ENCODE results near the gene CD101.
A peak's percentile ranks its signal among the peaks of the same experiment; 100 is the strongest.

Gene CD101

DNA sequence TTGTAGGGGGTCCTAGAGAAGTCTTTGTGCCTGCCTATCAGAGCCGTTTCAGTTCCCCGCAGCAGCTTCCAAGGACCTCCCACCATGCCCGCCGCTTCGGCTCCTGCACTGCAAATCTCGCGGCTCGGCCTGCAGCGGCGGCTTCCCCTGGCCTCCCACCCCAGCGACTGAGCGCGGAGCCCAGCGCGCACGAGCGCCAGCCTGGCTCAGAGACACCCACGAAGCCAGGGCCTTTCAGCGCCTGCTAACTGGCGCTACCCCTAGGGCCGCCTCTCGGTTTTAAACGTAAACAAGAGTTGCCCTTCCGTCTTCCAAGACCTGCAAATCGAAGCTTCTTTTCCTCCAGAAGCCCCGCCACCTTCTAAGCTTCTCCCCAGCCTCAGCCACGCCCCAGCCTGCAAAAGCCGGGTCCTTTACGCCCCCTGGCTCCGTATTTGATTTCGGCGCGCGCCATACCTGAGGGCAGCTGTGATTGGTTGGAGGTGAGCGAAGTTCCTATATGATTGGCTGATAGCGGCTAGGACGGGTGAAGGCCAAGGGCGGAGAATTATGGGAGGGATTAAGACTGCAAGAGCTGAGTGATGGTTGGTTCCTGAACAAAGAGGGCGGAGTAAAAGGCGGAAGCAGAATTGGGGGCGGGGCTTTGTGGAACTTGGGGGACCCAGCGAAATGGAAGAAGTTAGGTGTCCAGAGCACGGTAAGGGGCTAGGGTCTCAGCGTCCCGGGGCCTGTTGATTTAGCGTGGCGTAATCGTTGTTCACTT, 58.3 kb downstream of the CD101 start, which contains the start of gene TTF2:
Gene TTF2, plus strand, starts transcription at position 649 of the 763 bp plus-strand sequence. Its CDS starts 21 bp downstream, at position 670.
- peak; percentile 99 for DNase-seq

- DNase-seq, result no peak
Observed at GRCh38 chr1:117060441-117061317, 59.1 kb downstream of the CD101 start.

DNA sequence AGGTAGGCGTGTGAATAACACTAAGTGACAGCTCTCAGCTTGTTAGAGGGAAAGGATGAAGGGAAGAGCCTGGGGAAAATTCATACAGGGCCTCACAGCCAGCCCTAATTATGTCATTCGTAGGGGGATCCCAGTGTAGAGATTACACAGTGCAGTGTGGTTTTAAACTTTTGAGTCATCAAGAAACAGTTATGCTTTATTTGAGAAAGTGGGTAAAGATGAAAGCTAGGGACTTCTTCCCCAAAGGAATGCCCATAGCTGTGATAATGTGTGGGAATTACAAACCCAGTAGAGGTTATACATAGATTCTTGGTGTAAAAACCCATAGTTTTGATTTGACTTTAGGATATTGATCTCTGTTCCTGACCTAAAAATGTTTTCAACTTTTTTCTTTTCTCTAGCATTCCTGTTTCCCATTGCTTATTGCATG, 60.4 kb downstream of the CD101 start:
- DNase-seq, result no peak

DNA sequence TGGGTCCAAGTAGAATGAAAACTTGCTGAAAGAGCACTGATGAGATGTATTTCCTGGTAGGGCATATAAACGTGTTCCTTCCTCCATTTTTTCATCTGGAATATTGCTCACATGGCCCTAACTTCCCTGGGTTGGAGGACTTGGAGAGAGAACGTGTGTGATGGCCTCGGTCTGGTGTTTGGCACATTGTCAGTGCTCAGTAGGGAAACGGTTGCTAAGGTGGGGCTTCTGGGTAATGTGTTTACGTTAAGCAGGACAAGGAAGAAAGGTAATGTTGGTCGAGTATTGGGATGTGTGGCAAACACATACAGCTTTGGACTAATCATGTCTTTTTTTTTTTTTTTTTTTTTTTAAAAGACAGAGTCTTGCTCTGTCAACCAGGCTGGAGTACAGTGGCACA, 64.8 kb downstream of the CD101 start:
- no peak for DNase-seq

GRCh38 chr1:117067533-117068370, 66.2 kb downstream of the CD101 start:
- peak; percentile 62 for DNase-seq

DNA sequence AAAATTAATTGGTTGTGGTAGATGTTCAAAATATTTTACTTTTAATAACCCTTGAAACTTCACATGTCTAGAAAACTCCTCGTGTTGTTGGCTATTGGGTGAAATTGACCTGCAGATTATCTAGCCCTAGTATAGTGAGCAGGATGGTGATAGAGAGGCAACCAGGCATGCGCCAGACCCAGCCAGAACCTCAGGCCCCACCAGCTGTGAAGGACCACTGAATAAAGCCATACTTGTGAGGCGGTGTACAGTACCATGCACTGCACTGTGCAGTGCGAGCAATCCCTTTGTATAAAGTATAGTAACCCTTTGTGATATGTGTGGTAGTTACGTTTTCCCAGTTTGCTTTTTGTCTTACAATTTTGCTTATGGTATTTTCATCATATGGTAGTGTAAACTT, 67.0 kb downstream of the CD101 start:
- no peak for DNase-seq

DNA sequence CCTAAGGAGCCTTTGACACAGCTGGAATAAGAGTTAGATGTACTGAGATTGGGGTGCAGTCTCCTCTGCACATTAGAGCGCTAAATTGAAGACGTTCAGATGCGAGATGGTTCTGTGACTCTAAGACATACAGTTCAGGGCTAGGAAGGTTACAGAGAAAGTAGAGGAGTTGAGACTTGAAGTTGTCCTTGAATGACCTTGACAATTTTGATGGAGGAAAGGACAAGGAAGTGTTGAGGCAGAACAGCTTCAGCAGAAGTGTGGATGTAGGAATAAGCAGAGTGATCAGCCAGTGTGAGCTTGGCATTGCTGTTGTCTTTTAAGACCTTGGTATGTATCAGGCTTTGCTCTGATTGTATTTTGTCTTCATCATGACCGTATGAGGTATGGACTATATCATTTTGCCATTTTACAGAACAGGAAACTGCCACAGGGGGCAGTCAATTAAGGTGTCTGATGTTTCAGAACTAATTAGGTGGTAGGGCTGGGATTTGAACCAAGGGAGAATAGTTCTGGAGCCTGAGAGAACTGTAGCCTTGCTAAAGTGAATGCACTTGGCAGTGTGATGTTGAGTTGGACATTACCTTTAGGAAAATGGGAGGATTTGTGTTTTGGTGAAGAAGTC, 67.8 kb downstream of the CD101 start:
- no peak for DNase-seq

DNA sequence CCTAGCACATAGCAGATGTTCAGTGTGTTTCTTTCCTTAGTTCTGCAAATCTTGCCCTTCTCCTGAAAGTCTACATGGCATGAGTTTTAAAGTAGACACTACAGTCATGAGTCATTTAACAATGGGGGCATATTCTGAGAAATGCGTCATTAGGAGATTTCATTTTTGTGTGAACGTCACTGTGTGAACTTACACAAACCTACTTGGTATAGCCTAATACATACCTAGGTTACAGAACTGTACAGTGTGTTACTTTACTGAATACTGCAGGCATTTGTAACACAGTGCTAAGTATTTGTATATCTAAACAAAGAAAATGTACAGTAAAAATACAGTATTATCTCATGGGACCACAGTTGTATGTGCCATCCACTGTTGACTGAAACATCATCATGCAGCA, 68.6 kb downstream of the CD101 start:
- no peak for DNase-seq

DNA sequence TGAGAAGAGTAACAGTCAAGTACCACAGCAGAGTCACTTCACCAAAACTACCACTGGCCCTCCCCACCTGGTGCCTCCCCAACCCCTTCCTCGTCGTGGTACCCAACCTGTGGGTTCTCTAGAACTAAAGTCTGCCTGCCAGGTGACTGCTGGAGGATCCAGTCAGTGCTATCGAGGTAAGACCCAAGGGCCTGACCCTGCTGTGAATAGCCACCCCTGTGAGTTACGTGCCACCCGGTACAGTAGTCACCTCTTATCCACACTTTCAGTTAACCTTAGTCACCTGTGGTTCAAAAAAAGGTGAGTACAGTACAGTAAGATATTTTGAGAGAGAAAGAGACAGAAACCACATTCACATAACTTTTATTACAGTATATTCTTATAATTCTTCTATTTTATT, 75.1 kb downstream of the CD101 start:
- no peak for DNase-seq

GRCh38 chr1:117077267-117077666, 75.7 kb downstream of the CD101 start:
- DNase-seq, result no peak

DNA sequence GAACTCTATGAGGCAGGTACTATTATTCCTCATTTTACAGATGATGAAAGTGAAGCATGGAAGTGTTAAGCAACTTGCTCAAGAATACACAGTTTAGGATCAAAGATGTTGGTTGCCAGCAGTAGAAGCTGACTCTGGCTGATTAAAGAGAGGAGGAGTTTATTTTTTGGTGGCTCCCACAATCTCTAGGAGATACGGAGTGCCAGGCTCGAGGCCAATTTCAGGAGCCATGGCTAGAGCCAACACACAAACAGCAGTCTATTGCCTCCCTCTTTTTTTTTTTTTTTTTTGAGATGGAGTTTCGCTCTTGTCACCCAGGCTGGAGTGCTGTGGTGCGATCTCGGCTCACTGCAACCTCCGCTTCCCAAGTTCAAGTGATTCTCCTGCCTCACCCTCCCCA, 78.2 kb downstream of the CD101 start:
- DNase-seq, result no peak

DNA sequence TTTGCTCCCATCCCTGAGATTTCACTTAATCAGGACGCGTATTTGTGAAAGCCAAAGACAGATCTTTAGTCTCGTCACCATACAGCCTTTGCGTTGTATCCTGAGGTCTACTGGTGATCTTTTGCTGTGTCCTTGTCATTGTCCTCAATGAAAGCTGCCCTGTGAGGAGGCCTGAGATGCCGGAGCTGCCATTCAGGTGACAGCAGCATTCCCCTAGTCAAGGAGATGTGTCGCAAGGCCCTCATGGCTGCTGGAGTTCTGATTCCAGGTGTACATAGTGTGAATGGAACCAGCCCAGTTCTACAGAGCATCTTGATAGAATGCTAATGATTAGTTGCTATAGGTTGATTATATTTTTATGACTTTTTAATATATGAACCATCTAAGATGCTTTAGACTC, 82.7 kb downstream of the CD101 start:
- DNase-seq, result no peak
